Vagina (tissue), 2 donors: ENCODE measurements around the gene PIP5K1C. TPM values are rescaled to one million over a fixed set of nuclear protein-coding genes. Genes with fewer than 3 reads are reported as not detected.

Experiments used
- DNase-seq, 2 donors: peaks; one replicate each; pipeline ENCODE4 v3.0.0-alpha.2; 2017; ENCODE audit errors: extremely low spot score in 2 of 2
- H3K27ac ChIP-seq: fragments of 200-600 bp; sonication (generic); one replicate; pipeline ENCODE4 v1.5.1; 2019
- H3K27me3 ChIP-seq: fragments of 200-600 bp; sonication (generic); one replicate; pipeline ENCODE4 v1.5.1; 2019
- H3K36me3 ChIP-seq, 2 donors: fragments of 200-600 bp; sonication (generic); one replicate each; pipeline ENCODE4 v1.5.1; 2017 to 2019
- H3K4me1 ChIP-seq: fragments of 200-600 bp; sonication (generic); one replicate; pipeline ENCODE4 v1.5.1; 2019
- H3K4me3 ChIP-seq, 2 donors: fragments of 200-600 bp; sonication (generic); 1 replicate in 1 of 2; 2 replicates in 1 of 2; pipeline ENCODE4 v1.5.1; 2016 to 2019
- H3K9me3 ChIP-seq: fragments of 200-600 bp; sonication (generic); one replicate; pipeline ENCODE4 v1.5.1; 2019
- CTCF ChIP-seq, 3 experiments: fragments of 450-650 bp in 2 of 3; fragments of 200-600 bp in 1 of 3; sonication (generic) in 1 of 3; IDR thresholded peaks; one replicate each; pipeline ENCODE4 v1.5.1; 2017 to 2019; ENCODE audit warnings: antibody characterized with exemption in 3 of 3, mild to moderate bottlenecking in 2 of 3, moderate library complexity in 2 of 3
- POLR2A ChIP-seq, 2 donors: fragments of 450-650 bp; IDR thresholded peaks; one replicate each; pipeline ENCODE4 v1.6.1; 2017; ENCODE audit warnings: antibody characterized with exemption in 2 of 2, mild to moderate bottlenecking in 2 of 2, moderate library complexity in 2 of 2
- POLR2AphosphoS5 ChIP-seq, 2 donors: sonication (generic); formaldehyde crosslinking; IDR thresholded peaks; one replicate each; pipeline ENCODE4 v1.9.0; 2017; ENCODE audit warnings: antibody characterized with exemption in 2 of 2, mild to moderate bottlenecking in 2 of 2, low read depth in 1 of 2; ENCODE audit not compliant: insufficient read depth in 1 of 2
- intact Hi-C: fragments of 100-400 bp; cut with DNase I; formaldehyde crosslinking; loops from one replicate; pipeline ENCODE4 v1.15.1; 2023
- total RNA-seq: library from RNA; depleted of rRNA; stranded (reverse); fragments of >200 nt; gene quantifications from one replicate; pipeline ENCODE4 v1.2.3, GENCODE V29; 2016

Gene PIP5K1C
- total RNA-seq, 1 donor from 2014 or later: 24.1 TPM

GRCh38 chr19:3618144-3618810 lies 82.0 kb downstream of the PIP5K1C start:
- Histone ChIP-seq H3K36me3 (peaks cover 0 to 51% of the 10 kb centered on the region in 2 donors), H3K9me3 (no peaks in the 10 kb centered on the region), H3K27ac (peak overlapping the region; percentile 65), H3K4me1 (peaks cover 17% of the 10 kb centered on the region), H3K27me3 (no peaks in the 10 kb centered on the region), H3K4me3 (no peak overlapping the region)
- no peak for DNase-seq
- intact Hi-C loops: loop anchor here (2.0 to 5.0 kb wide), 3 partner anchors 31 to 73 kb away; no protein-coding TSS in a partner anchor
- TF ChIP-seq CTCF (IDR thresholded peaks at IDR 0.05) (peak; percentile 94 to 99 (median 94)), POLR2A (IDR thresholded peaks at IDR 0.05) (no peak), POLR2AphosphoS5 (IDR thresholded peaks at IDR 0.05; ENCODE audit: insufficient read depth in 1 of 2, low read depth in 1 of 2) (peak in 1 of 2 donors; percentile 50)

- TF ChIP-seq POLR2AphosphoS5 (IDR thresholded peaks at IDR 0.05; ENCODE audit: insufficient read depth in 1 of 2, low read depth in 1 of 2): no peak
- no peak for TF ChIP-seq CTCF (IDR thresholded peaks at IDR 0.05)
- no peak for TF ChIP-seq POLR2A (IDR thresholded peaks at IDR 0.05)
- Histone ChIP-seq H3K27me3 (no peaks in the 10 kb centered on the region), H3K4me1 (peaks cover 17% of the 10 kb centered on the region), H3K27ac (peak overlapping the region; percentile 65), H3K9me3 (no peaks in the 10 kb centered on the region), H3K36me3 (peaks cover 0 to 52% of the 10 kb centered on the region in 2 donors), H3K4me3 (no peak overlapping the region)
- intact Hi-C loops: loop anchor here (5.0 kb wide), 1 partner anchor 40 kb away; no protein-coding TSS in a partner anchor
- no peak for DNase-seq
These were observed 82.8 kb downstream of the PIP5K1C start for GRCh38 chr19:3617463-3617862.

GRCh38 chr19:3615524-3616135 lies 84.6 kb downstream of the PIP5K1C start:
- H3K4me3 ChIP-seq: no peak overlapping the region
- H3K36me3 ChIP-seq: peaks cover 0 to 61% of the 10 kb centered on the region in 2 donors
- TF ChIP-seq POLR2AphosphoS5 (IDR thresholded peaks at IDR 0.05; ENCODE audit: insufficient read depth in 1 of 2, low read depth in 1 of 2): no peak
- TF ChIP-seq POLR2A (IDR thresholded peaks at IDR 0.05): no peak
- TF ChIP-seq CTCF (IDR thresholded peaks at IDR 0.05): no peak
- intact Hi-C loops: loop anchor here (5.0 kb wide), 1 partner anchor 38 kb away; no protein-coding TSS in a partner anchor
- H3K9me3 ChIP-seq: no peaks in the 10 kb centered on the region
- no peak overlapping the region for H3K27ac ChIP-seq
- no peak for DNase-seq
- H3K4me1 ChIP-seq: peaks cover 17% of the 10 kb centered on the region
- no peaks in the 10 kb centered on the region for H3K27me3 ChIP-seq

GRCh38 chr19:3614858-3615505 lies 85.3 kb downstream of the PIP5K1C start:
- intact Hi-C loops: loop anchor here (5.0 kb wide), 1 partner anchor 38 kb away; no protein-coding TSS in a partner anchor
- no peak overlapping the region for H3K27ac ChIP-seq
- H3K4me3 ChIP-seq: no peak overlapping the region
- H3K4me1 ChIP-seq: peaks cover 17% of the 10 kb centered on the region
- H3K36me3 ChIP-seq: peaks cover 0 to 61% of the 10 kb centered on the region in 2 donors
- H3K27me3 ChIP-seq: no peaks in the 10 kb centered on the region
- no peaks in the 10 kb centered on the region for H3K9me3 ChIP-seq
- DNase-seq: no peak
- TF ChIP-seq POLR2AphosphoS5 (IDR thresholded peaks at IDR 0.05; ENCODE audit: insufficient read depth in 1 of 2, low read depth in 1 of 2): no peak
- TF ChIP-seq CTCF (IDR thresholded peaks at IDR 0.05): no peak
- TF ChIP-seq POLR2A (IDR thresholded peaks at IDR 0.05): no peak
